Amniotic epithelial cell (primary cell): ENCODE measurements around the gene HES4.

Experiments used
- DNase-seq: peaks from one replicate; pipeline ENCODE4 v3.0.0-alpha.2; 2010; ENCODE audit warnings: low read depth

The HES4 gene

GRCh38 chr1:999725-1000356, at the start of gene HES4:
HES4 (minus strand) TSS chr1:1000097; CDS start chr1:999973, 124 bp downstream.
- peak; percentile 87 for DNase-seq

- DNase-seq: no peak
Measured at GRCh38 chr1:1048765-1049164, 48.9 kb upstream of the HES4 start.

GRCh38 chr1:1047963-1048362, 48.1 kb upstream of the HES4 start:
- DNase-seq: no peak

GRCh38 chr1:1047407-1047806, 47.5 kb upstream of the HES4 start:
- no peak for DNase-seq

GRCh38 chr1:1046767-1047166, 46.9 kb upstream of the HES4 start:
- DNase-seq: no peak

GRCh38 chr1:1046243-1046642, 46.3 kb upstream of the HES4 start:
- no peak for DNase-seq

GRCh38 chr1:1045129-1045528, 45.2 kb upstream of the HES4 start:
- DNase-seq: no peak

- no peak for DNase-seq
Measured at GRCh38 chr1:1044455-1045078, 44.7 kb upstream of the HES4 start.

- DNase-seq: no peak
Measured at GRCh38 chr1:1043921-1044320, 44.0 kb upstream of the HES4 start.

- no peak for DNase-seq
Measured at GRCh38 chr1:1043411-1043810, 43.5 kb upstream of the HES4 start.

GRCh38 chr1:1042835-1043234, 42.9 kb upstream of the HES4 start:
- DNase-seq: no peak

GRCh38 chr1:1041873-1042272, 42.0 kb upstream of the HES4 start:
- no peak for DNase-seq

GRCh38 chr1:1041092-1041523, 41.2 kb upstream of the HES4 start:
- no peak for DNase-seq

- DNase-seq: peak; percentile 77
Measured at GRCh38 chr1:1040004-1040991, 40.4 kb upstream of the HES4 start.

- no peak for DNase-seq
Measured at GRCh38 chr1:1039145-1039910, 39.4 kb upstream of the HES4 start.

GRCh38 chr1:1038694-1039093, 38.8 kb upstream of the HES4 start:
- no peak for DNase-seq

- DNase-seq: no peak
Measured at GRCh38 chr1:1037366-1038327, 37.8 kb upstream of the HES4 start.

GRCh38 chr1:1035291-1035943, 35.5 kb upstream of the HES4 start:
- DNase-seq: no peak

- DNase-seq: no peak
Measured at GRCh38 chr1:1034439-1034781, 34.5 kb upstream of the HES4 start.

GRCh38 chr1:1033731-1034438, 34.0 kb upstream of the HES4 start:
- no peak for DNase-seq
